ENCODE data around the gene ASB17. TPM values are rescaled to one million over a fixed set of nuclear protein-coding genes. Genes with fewer than 3 reads are reported as not detected.

ASB17 gene
- total RNA-seq, 2 experiments from 2014 or later, result not detected

DNA sequence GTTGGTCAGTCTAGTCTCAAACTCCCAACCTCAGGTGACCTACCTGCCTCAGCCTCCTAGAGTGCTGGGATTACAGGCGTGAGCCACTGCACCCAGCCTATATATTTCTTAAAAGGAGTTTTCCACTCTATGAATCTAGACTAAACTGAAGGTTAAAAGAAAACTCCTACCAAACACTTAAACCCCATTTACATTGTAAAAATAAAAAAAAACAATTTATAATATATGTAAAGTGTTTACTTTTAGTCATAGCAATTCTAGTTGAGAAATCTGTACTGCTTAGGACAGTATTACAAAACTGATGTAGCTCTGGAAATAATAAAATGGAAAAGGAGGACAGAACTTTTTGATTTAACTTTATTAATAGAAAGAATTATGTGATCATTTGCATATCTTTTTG is 9.5 kb downstream of the ASB17 start:
- Mint-ChIP-seq H3K4me3 (no peak overlapping the region), H3K27ac (no peak overlapping the region), H3K9me3 (no peaks in the 10 kb centered on the region), H3K4me1 (no peaks in the 10 kb centered on the region), H3K27me3 (no peaks in the 10 kb centered on the region), H3K36me3 (ENCODE audit: low read depth) (no peaks in the 10 kb centered on the region)
- DNase-seq, result no peak
- ChIA-PET CTCF (no interaction called here), POLR2A (no interaction called here)

DNA sequence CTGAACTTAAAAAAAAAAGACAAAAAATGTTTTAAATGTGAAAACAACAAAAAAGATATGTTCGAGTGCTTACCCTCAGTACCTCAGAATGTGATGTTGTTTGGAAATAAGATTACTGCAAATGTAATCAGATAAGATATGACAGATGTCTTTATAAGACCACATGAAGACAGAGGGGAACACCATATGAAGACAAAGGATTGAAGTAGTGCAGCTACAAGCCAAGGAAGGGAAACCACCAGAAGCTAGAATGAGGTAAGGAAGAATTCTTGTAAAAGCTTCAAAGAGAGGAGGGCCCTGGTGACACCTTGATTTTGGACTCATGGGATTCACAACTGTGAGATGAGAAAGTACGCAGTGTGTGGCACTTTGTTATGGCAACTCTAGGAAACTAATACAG is 15.4 kb downstream of the ASB17 start:
- H3K9me3 Mint-ChIP-seq, result no peaks in the 10 kb centered on the region
- POLR2A ChIA-PET, result no interaction called here
- H3K4me3 Mint-ChIP-seq, result no peak overlapping the region
- H3K36me3 Mint-ChIP-seq (ENCODE audit: low read depth), result no peaks in the 10 kb centered on the region
- no peak for DNase-seq
- H3K27ac Mint-ChIP-seq, result no peak overlapping the region
- CTCF ChIA-PET, result no interaction called here
- H3K4me1 Mint-ChIP-seq, result no peaks in the 10 kb centered on the region
- peaks cover 4% of the 10 kb centered on the region for H3K27me3 Mint-ChIP-seq

GRCh38 chr1:75908717-75909152 is 23.5 kb downstream of the ASB17 start:
- no peak for DNase-seq
- ChIA-PET POLR2A (no interaction called here), CTCF (no interaction called here)
- Mint-ChIP-seq H3K27ac (no peak overlapping the region), H3K4me3 (no peak overlapping the region), H3K36me3 (ENCODE audit: low read depth) (no peaks in the 10 kb centered on the region), H3K27me3 (peaks cover 5% of the 10 kb centered on the region), H3K9me3 (peaks cover 6% of the 10 kb centered on the region), H3K4me1 (no peaks in the 10 kb centered on the region)

DNA sequence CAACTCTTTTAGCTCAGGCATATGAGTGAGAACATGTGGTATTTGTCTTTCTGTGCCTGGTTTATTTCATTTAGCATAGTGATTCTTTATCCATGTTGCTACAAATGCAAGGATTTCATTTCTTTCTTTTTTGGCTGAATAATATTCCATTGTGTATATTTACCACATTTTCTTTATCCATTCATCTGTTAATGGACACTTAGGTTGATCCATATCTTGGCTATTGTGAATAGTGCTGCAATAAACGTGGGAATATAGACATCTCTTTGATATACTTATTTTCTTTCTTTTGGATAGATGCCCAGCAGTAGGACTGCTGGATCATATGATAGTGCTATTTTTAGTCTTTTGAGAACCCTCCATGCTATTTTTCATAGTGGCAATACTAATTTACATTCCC is 30.8 kb downstream of the ASB17 start:
- peaks cover 2% of the 10 kb centered on the region for H3K27me3 Mint-ChIP-seq
- H3K36me3 Mint-ChIP-seq (ENCODE audit: low read depth), result no peaks in the 10 kb centered on the region
- no peak overlapping the region for H3K27ac Mint-ChIP-seq
- CTCF ChIA-PET, result no interaction called here
- POLR2A ChIA-PET, result no interaction called here
- DNase-seq, result no peak
- no peaks in the 10 kb centered on the region for H3K4me1 Mint-ChIP-seq
- no peak overlapping the region for H3K4me3 Mint-ChIP-seq
- H3K9me3 Mint-ChIP-seq, result no peaks in the 10 kb centered on the region

DNA sequence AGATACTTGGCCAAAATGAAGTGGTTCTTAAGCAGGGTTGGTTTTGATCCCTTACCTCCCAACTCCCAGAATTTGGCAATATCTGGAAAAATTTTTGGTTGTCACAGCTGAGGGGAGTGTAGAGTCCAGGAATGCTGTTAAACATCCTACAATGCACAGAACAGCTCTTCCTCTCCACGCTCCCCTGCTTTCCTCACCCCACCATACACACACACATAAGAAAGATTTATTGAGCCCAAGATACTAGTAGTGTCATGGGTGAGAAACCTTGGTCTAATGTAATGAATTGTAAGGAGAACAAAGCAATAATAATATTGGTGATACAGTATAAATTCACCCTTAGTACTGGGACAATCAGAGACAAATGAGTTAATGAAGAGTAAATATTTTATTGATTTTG is 47.8 kb downstream of the ASB17 start:
- no peak overlapping the region for H3K4me3 Mint-ChIP-seq
- no peaks in the 10 kb centered on the region for H3K4me1 Mint-ChIP-seq
- no peaks in the 10 kb centered on the region for H3K9me3 Mint-ChIP-seq
- POLR2A ChIA-PET, result no interaction called here
- no peaks in the 10 kb centered on the region for H3K36me3 Mint-ChIP-seq (ENCODE audit: low read depth)
- DNase-seq, result no peak
- no peaks in the 10 kb centered on the region for H3K27me3 Mint-ChIP-seq
- CTCF ChIA-PET, result no interaction called here
- no peak overlapping the region for H3K27ac Mint-ChIP-seq

DNA sequence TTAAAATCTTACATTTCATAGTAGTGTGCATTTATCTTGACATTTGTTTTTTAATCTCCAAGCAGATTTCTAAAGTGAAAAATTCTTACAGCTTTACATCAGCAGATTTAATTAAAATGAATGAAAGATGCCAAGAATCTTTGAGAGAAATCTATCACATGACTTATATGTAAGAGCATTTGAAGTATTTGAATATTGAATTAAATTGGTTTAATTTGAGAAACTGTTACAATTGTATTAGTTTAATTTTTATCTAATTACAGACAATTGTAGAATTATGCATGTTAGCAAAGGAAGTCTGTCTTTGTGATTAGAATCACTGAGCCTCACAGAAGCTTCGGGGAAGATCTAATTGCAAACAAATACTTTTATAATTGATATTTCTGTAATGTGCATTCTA is 52.2 kb downstream of the ASB17 start:
- Mint-ChIP-seq H3K27me3 (peaks cover 2% of the 10 kb centered on the region), H3K4me3 (no peak overlapping the region), H3K27ac (no peak overlapping the region), H3K36me3 (ENCODE audit: low read depth) (no peaks in the 10 kb centered on the region), H3K9me3 (no peaks in the 10 kb centered on the region), H3K4me1 (no peaks in the 10 kb centered on the region)
- CTCF ChIA-PET, result no interaction called here
- no peak for DNase-seq
- POLR2A ChIA-PET, result no interaction called here

GRCh38 chr1:75870951-75871350 is 61.3 kb downstream of the ASB17 start:
- Mint-ChIP-seq H3K27me3 (no peaks in the 10 kb centered on the region), H3K4me3 (no peak overlapping the region), H3K9me3 (no peaks in the 10 kb centered on the region), H3K4me1 (no peaks in the 10 kb centered on the region), H3K27ac (no peak overlapping the region), H3K36me3 (ENCODE audit: low read depth) (no peaks in the 10 kb centered on the region)
- ChIA-PET CTCF (no interaction called here), POLR2A (no interaction called here)
- no peak for DNase-seq

Other genes with a start within 250 kb of the ASB17 start
- 10 to 100 TPM; 33.9 to 40.7 TPM for gene ACADM, start 207.7 kb downstream of the ASB17 start, total RNA-seq
- 10 to 100 TPM; 76.8 to 81.2 TPM for gene RABGGTB, start 146.1 kb downstream of the ASB17 start, total RNA-seq
- gene MSH4, start 135.5 kb downstream of the ASB17 start, total RNA-seq, result under 1 TPM; 0.40 to 0.46 TPM
- gene ST6GALNAC3, start 142.3 kb upstream of the ASB17 start, total RNA-seq, result under 1 TPM; 0.02 to 0.25 TPM